ENCODE data around the gene CNDP2. TPM values are rescaled to one million over a fixed set of nuclear protein-coding genes. Genes with fewer than 3 reads are reported as not detected.
A peak's percentile ranks its signal among the peaks of the same experiment; 100 is the strongest.

CNDP2 gene
- 52.5 TPM for total RNA-seq

DNA sequence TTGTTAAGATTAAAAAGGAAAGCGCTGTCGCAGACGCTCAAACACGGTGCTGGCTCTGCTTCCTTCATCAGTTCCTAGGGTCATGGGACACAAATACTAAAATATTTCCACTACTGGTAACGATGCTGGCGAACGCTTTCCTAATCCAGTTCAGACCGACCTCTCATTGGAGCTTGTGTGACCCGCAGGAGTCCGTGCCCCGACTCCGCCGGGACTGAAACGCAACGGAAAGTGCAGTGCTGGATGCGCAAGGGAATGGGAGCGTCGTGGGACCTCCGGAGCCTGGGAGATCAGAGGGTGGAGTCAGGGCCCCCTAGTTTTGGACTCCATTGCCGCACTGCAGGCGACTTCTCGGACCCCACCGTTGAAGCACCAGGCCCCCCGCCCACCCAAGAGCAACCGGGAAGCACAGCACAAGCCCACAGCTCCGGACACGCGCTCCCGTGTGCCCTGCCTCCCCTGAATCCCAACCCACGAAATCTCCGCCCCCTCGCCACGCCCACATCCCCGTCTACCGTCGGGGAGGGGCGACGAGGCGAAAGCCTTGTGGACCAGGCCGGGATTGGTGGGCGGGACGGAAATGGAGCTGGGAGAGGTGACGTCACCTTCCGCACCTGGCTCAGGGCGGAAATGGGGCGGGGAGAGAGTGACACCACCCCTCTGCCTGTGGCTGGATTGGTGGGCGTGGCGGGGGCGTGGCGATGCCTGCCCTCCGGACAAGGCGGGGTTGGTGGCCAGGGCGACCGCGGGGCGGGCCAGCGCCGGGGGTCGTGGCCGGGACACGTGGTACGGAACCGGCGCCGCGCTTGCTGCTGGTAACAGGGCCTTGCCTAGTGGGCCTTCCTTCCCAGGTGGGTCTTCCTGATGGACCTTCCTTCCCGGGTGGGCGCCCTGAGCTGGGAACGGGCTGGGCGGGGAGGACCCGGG is at the start of gene CNDP2:
TSS of gene CNDP2 (plus strand) at position 783 of the 927 bp plus-strand sequence. CDS start 3,611 bp downstream, outside the sequence.
- TF ChIP-seq POLR2AphosphoS5 (IDR thresholded peaks at IDR 0.05; ENCODE audit: insufficient read depth in 1 of 2, low read depth in 1 of 2) (peak; percentile 95 to 98), POLR2A (IDR thresholded peaks at IDR 0.05) (peak in 1 of 2 donors; percentile 91)
- TF ChIP-seq, protein P1, sequence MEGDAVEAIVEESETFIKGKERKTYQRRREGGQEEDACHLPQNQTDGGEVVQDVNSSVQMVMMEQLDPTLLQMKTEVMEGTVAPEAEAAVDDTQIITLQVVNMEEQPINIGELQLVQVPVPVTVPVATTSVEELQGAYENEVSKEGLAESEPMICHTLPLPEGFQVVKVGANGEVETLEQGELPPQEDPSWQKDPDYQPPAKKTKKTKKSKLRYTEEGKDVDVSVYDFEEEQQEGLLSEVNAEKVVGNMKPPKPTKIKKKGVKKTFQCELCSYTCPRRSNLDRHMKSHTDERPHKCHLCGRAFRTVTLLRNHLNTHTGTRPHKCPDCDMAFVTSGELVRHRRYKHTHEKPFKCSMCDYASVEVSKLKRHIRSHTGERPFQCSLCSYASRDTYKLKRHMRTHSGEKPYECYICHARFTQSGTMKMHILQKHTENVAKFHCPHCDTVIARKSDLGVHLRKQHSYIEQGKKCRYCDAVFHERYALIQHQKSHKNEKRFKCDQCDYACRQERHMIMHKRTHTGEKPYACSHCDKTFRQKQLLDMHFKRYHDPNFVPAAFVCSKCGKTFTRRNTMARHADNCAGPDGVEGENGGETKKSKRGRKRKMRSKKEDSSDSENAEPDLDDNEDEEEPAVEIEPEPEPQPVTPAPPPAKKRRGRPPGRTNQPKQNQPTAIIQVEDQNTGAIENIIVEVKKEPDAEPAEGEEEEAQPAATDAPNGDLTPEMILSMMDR (IDR thresholded peaks at IDR 0.05), result peak in 1 of 3 experiments; percentile 7
- peak within 1 kb of the TSS; percentile 84 to 99 for H3K4me3 ChIP-seq
- no peaks in the 10 kb centered on the region for H3K36me3 ChIP-seq
- peaks cover 32% of the 10 kb centered on the region for H3K4me1 ChIP-seq
- intact Hi-C loops (cut with DNase I), result loop anchor here (5.0 kb wide), 1 partner anchor 101 kb away; the partner anchor contains the start of gene ZNF407
- no peaks in the 10 kb centered on the region for H3K9me3 ChIP-seq
- H3K27me3 ChIP-seq, result no peaks in the 10 kb centered on the region
- peak; percentile 99 to 100 for DNase-seq (ENCODE audit: extremely low spot score in 2 of 2)
- H3K27ac ChIP-seq, result peak within 1 kb of the TSS; percentile 93

DNA sequence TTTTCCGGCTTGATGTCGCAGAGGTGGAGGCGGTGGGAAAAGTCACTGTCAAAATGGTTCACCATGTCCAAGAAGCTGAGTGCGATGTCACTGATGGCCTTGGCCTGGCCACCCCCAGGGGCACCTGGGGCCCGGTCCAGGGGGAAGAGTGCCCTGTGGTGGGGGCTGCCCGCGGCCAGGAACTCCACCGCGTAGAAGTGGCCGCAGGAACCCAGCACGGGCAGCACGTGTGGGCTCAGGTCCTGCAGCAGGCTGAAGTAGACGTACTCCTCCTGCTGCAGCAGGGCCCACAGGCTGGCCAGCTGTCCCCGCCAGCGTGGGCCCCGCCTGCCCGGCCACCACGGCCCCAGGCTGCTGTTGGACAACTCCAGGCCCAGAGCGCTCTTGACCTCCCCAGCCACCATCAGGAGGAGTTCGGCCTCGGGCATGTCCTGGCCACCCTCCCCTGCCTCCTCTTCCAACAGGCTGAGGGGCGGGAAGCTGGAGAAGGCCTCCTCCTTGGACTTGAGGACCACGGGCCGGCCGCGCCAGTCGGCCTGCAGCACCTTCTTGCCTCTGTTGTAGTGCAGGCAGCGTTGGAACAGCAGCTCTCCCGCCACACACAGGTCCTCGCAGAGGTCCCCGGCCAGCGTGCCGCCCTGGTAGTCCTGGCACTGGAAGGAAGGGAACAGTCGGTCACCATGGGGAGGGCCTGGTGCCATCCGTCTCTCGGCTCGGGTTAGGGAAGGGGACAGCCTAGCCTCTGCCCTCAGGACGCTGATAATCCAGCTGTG is 49.3 kb upstream of the CNDP2 start:
- Histone ChIP-seq H3K4me3 (no peak overlapping the region), H3K4me1 (no peaks in the 10 kb centered on the region), H3K36me3 (no peaks in the 10 kb centered on the region), H3K27ac (no peak overlapping the region), H3K27me3 (no peaks in the 10 kb centered on the region), H3K9me3 (no peaks in the 10 kb centered on the region)
- peak in 1 of 2 donors; percentile 61 for DNase-seq (ENCODE audit: extremely low spot score in 2 of 2)
- intact Hi-C loops (cut with DNase I), result no loop called here
- TF ChIP-seq POLR2A (IDR thresholded peaks at IDR 0.05) (no peak), POLR2AphosphoS5 (IDR thresholded peaks at IDR 0.05; ENCODE audit: insufficient read depth in 1 of 2, low read depth in 1 of 2) (no peak)
- TF ChIP-seq, protein P1 (IDR thresholded peaks at IDR 0.05), result no peak

- Histone ChIP-seq H3K4me3 (no peak overlapping the region), H3K36me3 (no peaks in the 10 kb centered on the region), H3K4me1 (no peaks in the 10 kb centered on the region), H3K9me3 (no peaks in the 10 kb centered on the region), H3K27me3 (no peaks in the 10 kb centered on the region), H3K27ac (no peak overlapping the region)
- no peak for TF ChIP-seq POLR2A (IDR thresholded peaks at IDR 0.05)
- no peak for DNase-seq (ENCODE audit: extremely low spot score in 2 of 2)
- intact Hi-C loops (cut with DNase I), result no loop called here
These were observed 48.6 kb upstream of the CNDP2 start for GRCh38 chr18:74447404-74448152.

- Histone ChIP-seq H3K27me3 (no peaks in the 10 kb centered on the region), H3K4me1 (no peaks in the 10 kb centered on the region), H3K36me3 (no peaks in the 10 kb centered on the region), H3K4me3 (no peak overlapping the region), H3K27ac (no peak overlapping the region), H3K9me3 (no peaks in the 10 kb centered on the region)
- DNase-seq (ENCODE audit: extremely low spot score in 2 of 2), result peak in 1 of 2 donors; percentile 78
- no peak for TF ChIP-seq POLR2A (IDR thresholded peaks at IDR 0.05)
- TF ChIP-seq, protein P1 (IDR thresholded peaks at IDR 0.05), result no peak
- TF ChIP-seq POLR2AphosphoS5 (IDR thresholded peaks at IDR 0.05; ENCODE audit: insufficient read depth in 1 of 2, low read depth in 1 of 2), result no peak
- intact Hi-C loops (cut with DNase I), result no loop called here
These were observed 45.5 kb upstream of the CNDP2 start for GRCh38 chr18:74450626-74451025.

- H3K4me1 ChIP-seq, result peaks cover 4% of the 10 kb centered on the region
- intact Hi-C loops (cut with DNase I), result no loop called here
- no peak for DNase-seq (ENCODE audit: extremely low spot score in 2 of 2)
These were observed 45.0 kb upstream of the CNDP2 start for GRCh38 chr18:74451148-74451547.

More at GRCh38 chr18:74451148-74451547, 45.0 kb upstream of the CNDP2 start:
- Histone ChIP-seq H3K27ac (no peak overlapping the region), H3K4me3 (no peak overlapping the region), H3K9me3 (no peaks in the 10 kb centered on the region), H3K36me3 (no peaks in the 10 kb centered on the region), H3K27me3 (no peaks in the 10 kb centered on the region)
- no peak for TF ChIP-seq POLR2A (IDR thresholded peaks at IDR 0.05)

Data from vagina (tissue), 2 donors.